RWPE1 (cell line): Measurements from ENCODE around the gene NEB.

Experiments
- CTCF ChIA-PET: fragments of 350-600 bp; sonication (Branson Sonifier 250); formaldehyde crosslinking; extraction: SDS; loops from one replicate; lab custom pipeline; 2021; lab: Yijun Ruan, JAX
- POLR2A ChIA-PET: fragments of 400-600 bp; formaldehyde crosslinking; extraction: SDS; loops from one replicate; lab custom pipeline; 2020; ENCODE audit warnings: antibody characterized with exemption; ENCODE audit not compliant: low non-redundant PET; lab: Yijun Ruan, JAX
- DNase-seq: peaks from one replicate; pipeline ENCODE4 v3.0.0; 2012; ENCODE audit warnings: low spot score
- H3K27ac ChIP-seq: fragments of 450-650 bp; 2 replicates; pipeline ENCODE4 v1.5.1; 2017
- TF ChIP-seq, protein P1 (sequence below): fragments of 450-650 bp; conservative IDR thresholded peaks from 2 replicates; pipeline ENCODE4 v1.5.1; 2017; ENCODE audit warnings: low read depth, mild to moderate bottlenecking

The NEB gene

GRCh38 chr2:151777935-151778334 is 43.7 kb upstream of the NEB start:
- TF ChIP-seq, protein P1, sequence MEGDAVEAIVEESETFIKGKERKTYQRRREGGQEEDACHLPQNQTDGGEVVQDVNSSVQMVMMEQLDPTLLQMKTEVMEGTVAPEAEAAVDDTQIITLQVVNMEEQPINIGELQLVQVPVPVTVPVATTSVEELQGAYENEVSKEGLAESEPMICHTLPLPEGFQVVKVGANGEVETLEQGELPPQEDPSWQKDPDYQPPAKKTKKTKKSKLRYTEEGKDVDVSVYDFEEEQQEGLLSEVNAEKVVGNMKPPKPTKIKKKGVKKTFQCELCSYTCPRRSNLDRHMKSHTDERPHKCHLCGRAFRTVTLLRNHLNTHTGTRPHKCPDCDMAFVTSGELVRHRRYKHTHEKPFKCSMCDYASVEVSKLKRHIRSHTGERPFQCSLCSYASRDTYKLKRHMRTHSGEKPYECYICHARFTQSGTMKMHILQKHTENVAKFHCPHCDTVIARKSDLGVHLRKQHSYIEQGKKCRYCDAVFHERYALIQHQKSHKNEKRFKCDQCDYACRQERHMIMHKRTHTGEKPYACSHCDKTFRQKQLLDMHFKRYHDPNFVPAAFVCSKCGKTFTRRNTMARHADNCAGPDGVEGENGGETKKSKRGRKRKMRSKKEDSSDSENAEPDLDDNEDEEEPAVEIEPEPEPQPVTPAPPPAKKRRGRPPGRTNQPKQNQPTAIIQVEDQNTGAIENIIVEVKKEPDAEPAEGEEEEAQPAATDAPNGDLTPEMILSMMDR: no peak
- POLR2A ChIA-PET: no interaction called here
- no peak overlapping the region for H3K27ac ChIP-seq
- CTCF ChIA-PET: no interaction called here
- no peak for DNase-seq

DNA sequence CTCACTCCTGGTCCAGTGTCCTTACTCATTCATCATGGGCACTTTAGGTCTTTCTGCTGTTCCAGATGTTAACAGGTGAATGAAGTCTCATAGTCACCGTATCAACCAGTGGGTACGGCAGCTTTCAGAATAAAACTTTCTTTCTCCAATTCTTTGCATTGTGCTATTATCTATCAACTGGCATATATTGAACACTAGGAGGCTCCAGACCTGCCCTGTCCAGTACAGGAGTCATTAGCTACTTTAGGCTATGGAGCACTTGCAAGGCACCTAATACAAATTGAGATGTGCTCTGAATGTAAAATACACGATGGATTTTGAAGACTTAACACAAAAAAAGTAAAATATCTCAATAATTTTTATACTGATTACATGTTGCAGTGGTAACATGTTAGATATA is 43.2 kb upstream of the NEB start:
- POLR2A ChIA-PET: no interaction called here
- TF ChIP-seq, protein P1: no peak
- CTCF ChIA-PET: interaction anchor here (0.6 kb wide), 1 partner anchor 11 kb away, joined by 3 read pairs; no protein-coding TSS in a partner anchor
- no peak overlapping the region for H3K27ac ChIP-seq
- no peak for DNase-seq

DNA sequence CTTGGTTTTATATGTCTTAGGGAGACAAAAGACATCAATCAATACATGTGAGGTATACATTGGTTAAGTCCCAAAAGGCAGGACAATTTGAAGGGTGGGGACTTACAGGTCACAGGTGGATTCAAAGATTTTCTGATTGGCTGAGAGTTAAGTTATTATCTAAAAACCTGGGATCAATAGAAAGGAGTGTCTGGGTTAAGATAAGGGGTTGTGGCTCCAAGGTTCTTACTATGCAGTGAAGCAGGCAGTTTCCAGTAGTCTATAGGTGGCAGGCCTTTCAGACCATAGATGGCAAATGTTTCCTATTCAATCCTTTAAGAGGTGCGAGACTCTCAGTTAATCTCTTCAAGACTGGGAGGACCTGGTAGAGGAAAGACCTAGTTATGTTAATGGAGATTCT is 42.1 kb upstream of the NEB start:
- H3K27ac ChIP-seq: no peak overlapping the region
- TF ChIP-seq, protein P1: no peak
- CTCF ChIA-PET: no interaction called here
- POLR2A ChIA-PET: interaction anchor here (0.6 kb wide), 1 partner anchor 315 kb away, joined by 9 read pairs; no protein-coding TSS in a partner anchor
- no peak for DNase-seq

DNA sequence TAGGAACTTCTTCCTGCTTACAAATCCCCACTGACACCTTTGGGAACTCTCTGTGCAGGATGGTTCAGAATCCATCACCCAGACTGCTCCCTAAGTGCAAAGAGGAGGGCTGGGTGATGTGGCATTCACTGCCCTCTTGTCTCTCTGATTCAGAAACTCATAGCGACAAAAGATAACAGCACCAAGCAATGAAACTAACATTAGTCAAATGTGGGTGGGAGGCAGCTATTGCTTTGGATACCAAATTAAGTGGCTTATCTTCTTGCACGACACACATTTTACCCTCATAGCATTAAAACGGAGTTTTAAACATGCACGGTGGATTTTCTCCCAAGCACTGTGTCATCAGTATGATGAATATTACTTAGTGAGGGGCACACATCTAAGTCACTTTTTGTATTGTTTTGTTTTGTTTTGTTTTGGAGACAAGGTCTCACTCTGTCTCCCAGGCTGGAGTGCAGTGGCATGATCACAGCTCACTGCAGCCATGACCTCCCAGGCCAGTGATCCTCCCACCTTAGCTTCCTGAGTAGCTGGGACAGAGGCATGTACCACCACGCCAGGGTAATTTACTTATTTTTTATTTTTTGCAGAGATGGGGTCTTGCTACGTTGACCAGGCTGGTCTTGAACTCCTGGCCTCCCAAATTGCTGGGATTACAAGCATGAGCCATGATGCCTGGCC is 40.9 kb upstream of the NEB start:
- DNase-seq: no peak
- ChIA-PET POLR2A (no interaction called here), CTCF (interaction anchor here (0.7 kb wide), 3 partner anchors 26 to 1685 kb away, joined by 3 to 6 read pairs (median 3); no protein-coding TSS in a partner anchor)
- H3K27ac ChIP-seq: no peak overlapping the region
- TF ChIP-seq, protein P1: no peak

- TF ChIP-seq, protein P1: no peak
- DNase-seq: peak; percentile 29
- no peak overlapping the region for H3K27ac ChIP-seq
- CTCF ChIA-PET: interaction anchor here (0.7 kb wide), 3 partner anchors 27 to 1684 kb away, joined by 3 to 6 read pairs (median 3); no protein-coding TSS in a partner anchor
- POLR2A ChIA-PET: no interaction called here
Observed at GRCh38 chr2:151774506-151774905, 40.2 kb upstream of the NEB start.

DNA sequence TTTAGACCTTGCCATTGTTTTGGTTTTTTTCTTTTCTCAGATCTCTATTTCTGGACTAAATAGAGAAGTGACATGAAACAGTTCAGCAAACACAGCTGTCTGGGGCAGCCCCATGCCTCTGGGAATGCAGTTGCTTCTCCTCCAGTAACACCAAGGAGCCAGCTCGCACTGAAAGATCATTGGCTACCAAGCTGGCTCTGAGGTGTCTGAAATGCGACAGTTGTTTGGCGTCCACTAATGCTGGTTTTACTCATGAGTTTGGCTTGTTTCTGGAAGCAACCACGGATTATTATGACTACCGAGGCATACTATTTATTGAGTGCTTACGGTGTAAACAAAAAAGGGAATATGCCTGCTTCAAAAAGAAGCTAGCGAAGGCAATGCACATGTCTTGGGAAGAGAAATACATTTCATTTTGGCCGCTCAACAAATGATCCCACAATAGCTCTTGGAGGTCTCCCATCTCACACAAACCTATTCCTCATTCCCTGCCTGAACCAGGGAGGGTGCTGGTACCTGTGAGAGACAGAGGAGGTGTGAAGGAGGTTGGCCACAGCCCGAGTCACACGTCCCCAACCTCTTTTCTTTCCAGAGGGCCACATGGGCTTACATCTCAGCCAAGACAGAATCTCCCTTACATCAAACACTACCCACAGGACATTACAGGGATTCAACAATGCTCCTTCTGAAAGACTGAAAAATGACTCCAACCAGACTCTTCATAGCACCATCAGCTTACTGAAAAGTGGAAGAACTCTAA is 37.5 kb upstream of the NEB start:
- no peak overlapping the region for H3K27ac ChIP-seq
- ChIA-PET POLR2A (no interaction called here), CTCF (no interaction called here)
- DNase-seq: no peak
- TF ChIP-seq, protein P1: no peak
